Bone marrow (tissue), 2 donors: ENCODE results near the gene TMEM185A.
"Not testable (repeated sequence)": the region's sequence is repeated elsewhere in the genome, so short reads cannot be mapped to it uniquely, and the experiment has no call there.

Experiments used
- DNase-seq, 2 donors: peaks; one replicate each; lab custom pipeline; 2025; lab: John Stamatoyannopoulos, UW

TMEM185A gene

DNA sequence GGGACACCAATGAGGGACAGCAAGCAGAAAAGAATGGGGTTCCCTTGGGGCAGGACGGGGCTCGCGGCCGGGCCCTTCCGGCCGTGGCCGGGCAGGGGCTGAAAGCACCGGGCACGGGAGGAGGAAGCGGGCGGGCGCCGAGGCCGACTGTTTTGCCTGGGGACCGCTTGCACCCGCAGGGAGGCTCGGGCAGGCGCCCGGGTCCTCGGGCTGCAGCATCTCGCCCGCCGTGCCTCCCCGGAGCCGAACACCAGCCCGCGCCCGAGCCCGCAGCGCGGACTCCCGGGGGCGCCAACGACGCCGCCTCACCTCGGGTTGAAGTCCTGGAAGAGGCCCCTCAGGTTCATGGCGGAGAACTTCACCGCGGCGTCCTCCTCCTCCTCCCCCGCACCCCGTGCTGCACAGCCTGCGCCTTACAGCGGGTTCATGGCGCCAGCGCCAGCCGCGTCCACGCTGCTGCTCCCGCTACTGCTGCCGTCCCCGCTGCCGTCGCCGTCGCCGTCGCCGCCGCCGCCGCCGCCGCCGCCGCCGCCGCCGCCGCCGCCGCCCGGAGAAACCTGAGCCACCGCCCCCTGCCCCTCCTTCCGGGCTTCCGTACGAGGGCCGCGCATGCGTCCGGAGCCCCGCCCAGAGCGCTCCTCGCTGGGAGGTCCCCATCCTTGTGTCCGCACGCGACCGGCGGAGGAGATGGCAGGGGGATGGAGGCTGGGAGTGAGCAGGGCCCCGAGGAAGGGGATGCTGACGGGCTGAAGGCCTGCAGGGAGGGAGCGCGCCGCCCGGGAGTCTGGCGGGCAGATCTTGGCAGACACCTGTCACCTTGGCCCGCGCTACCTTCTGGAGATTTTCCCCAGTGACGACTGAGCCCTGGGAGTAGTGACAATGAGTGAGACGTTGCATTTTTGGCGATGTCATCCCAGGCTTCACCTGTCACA lies at the start of gene TMEM185A:
Gene TMEM185A (minus strand): TSS at position 559 of the 932 bp plus-strand sequence. CDS start 212 bp downstream, at position 347.
- DNase-seq = peak in 1 of 2 donors; percentile 6

DNA sequence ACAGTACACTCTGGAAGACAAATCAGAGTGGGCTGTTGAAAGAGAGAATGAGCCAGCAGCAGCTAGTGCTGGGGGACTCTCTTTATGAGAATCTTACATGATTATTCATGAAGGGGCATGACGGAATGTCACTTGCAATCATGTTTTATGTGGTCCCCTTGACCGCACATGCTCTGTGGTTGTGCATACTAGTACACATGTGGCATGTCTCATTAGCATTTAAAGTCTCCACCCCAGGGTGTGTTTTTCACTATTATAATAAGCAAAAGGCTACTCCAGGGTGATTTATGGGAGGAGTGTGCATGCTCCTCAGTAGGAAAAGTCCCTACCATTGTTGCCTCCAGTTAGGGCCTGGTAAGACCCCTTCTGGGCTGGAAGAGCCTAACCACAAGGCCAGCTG lies 49.6 kb upstream of the TMEM185A start:
- DNase-seq = no peak

DNA sequence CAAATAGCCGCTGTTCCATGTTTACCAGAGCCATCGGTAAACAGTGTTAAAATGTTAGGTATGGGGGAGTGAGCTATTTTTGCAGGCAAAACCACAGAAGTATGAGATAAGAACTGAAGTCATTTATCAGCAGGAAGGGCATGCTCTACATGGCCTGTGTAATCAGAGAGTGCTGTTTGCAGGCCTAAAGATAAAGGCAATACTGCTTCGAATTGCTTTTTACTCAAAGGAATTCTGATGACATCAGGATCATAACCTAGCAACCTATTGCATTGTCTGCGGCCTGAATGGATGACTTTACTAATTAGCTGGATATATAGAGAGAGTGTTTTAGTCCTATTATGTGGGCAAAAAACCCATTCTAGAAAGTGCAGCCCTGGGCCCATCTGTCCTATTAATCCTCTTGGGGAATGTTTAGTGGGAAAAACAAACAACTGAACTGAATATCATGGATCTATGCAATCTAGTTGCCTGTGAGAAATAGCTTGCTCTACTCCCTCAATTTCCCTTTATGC lies 47.6 kb upstream of the TMEM185A start:
- DNase-seq = not testable (repeated sequence)

DNA sequence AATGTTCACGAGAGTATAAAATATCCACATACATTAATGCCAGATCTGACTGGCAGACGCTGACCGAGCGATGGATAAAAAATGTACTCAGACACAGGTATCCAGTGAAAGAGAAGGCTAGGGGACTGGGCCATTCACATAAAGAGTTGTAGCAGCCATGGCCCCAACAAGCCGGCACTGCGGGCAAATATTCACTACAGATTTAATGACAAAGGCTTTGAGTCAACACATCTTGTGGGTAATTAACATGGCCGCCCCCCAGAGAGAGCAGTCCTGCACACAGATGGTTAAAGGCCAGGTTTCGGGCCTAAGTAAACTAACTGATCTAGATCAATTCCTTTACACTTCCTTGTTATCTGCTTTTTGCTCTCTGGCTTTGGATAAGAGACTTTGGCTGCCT lies 44.0 kb upstream of the TMEM185A start:
- DNase-seq = not testable (repeated sequence)

GRCh38 chrX:149675088-149675487 lies 43.5 kb upstream of the TMEM185A start:
- not testable (repeated sequence) for DNase-seq

- DNase-seq = not testable (repeated sequence)
These were observed 29.0 kb upstream of the TMEM185A start for GRCh38 chrX:149660613-149661012.

DNA sequence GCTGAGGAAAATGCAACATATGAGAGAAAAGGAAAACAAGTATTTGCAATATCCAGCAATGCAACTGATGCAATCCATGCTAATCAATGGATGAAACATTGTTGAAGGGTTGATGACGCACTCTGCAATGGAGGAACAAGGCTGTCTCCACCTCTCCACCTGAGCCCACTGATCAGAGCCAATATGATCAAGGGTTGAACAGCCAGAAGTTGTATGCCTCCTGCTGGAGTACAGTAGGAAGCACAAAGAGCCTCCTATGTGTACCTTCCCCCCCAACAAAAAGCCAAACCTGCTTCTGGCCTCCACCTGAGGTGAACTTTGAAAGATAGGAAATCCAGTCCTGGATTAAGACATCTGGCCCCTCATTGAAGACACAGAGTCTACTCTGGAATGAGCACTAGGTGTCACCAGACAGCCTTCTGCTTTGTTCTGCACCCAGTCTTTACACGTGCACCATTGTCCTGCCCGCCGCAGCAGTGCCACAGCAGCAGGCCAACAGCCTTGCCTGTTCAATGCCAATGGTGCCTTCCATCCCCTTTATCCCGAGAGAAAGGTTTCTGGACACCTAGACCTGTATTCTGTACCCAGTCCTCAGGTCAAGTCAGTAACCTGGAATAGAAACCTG lies 24.8 kb upstream of the TMEM185A start:
- DNase-seq = not testable (repeated sequence)

DNA sequence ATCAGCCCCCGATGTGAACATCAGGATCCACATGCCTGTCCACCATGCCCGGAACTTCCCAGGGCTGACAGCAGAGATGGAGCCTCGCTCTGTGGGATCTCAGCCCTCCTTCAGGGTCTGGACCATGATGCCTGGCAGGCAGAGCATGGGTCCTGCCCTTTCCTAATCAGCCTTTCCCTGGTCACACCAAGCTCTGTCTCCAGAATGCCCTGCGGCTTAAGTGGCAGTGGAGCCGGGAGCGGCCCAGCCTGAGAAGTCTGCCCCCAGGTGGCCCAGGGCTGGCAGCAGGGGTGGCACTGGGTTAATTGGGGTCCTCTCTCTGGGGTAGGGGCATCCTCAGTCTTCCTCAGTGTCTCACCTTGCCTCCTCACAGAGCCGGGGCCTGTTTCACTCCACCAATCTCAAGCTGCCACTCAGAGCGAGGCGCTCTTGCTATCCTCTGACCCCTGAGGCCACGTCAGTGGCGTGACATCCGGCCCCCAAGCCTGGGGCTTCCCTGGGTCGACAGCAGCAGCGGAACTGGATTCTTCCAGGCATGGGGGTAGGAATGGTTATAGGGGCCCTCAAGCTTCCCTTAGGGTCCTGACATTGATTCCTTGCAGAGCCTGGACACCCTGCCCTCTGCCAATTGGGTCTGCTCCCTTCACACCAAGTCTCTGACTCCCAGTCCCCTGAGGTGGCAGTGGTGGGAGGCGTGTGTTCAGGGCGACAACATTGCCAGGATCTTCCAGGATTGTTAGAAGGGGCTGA lies 20.8 kb upstream of the TMEM185A start:
- no peak for DNase-seq

- DNase-seq = no peak
These were observed 18.6 kb upstream of the TMEM185A start for GRCh38 chrX:149650162-149650561.

- DNase-seq = no peak
These were observed 17.3 kb upstream of the TMEM185A start for GRCh38 chrX:149648932-149649331.

DNA sequence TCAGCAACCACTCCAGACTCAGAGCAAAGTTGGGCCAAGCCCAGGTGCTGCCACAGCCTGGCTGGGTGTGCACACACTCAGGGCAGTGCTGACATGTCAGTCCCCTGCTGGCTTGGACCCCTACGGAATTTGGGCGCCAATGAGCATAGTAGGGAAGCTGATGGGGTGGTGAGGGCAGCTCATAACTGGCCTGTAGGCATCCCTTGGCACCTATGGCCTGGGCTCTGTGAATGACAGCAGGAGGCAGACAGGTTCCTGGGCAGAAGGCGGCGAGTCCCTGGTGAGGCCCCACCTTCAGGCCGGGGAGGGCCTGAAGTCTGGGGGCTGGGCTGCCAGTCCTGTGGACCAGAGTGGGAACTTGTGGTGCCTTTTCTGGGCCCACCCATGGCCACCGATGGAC lies 15.9 kb upstream of the TMEM185A start:
- no peak for DNase-seq

- no peak for DNase-seq
These were observed 11.9 kb upstream of the TMEM185A start for GRCh38 chrX:149643496-149643895.

GRCh38 chrX:149641835-149642234 lies 10.2 kb upstream of the TMEM185A start:
- no peak for DNase-seq

GRCh38 chrX:149641432-149641831 lies 9.8 kb upstream of the TMEM185A start:
- no peak for DNase-seq

GRCh38 chrX:149639568-149639967 lies 8.0 kb upstream of the TMEM185A start:
- no peak for DNase-seq

DNA sequence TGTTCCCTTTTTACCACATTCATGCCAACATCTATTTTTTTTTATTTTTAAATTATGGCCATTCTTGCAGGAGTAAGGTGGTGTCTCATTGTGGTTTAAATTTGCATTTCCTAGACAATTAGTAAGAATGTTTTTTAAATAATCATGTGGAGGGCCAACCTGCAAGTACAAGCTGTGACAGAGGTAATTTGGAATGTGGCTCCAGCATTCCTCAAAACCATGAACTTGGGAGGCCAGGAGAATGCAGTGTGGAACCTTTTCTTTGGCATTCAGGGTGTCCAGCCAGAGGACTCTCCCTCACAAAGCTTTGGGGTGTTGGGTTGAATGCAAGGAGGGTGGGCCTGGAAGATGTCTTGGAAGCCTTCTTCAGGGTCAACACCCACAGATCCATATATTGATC lies 7.3 kb upstream of the TMEM185A start:
- no peak for DNase-seq

DNA sequence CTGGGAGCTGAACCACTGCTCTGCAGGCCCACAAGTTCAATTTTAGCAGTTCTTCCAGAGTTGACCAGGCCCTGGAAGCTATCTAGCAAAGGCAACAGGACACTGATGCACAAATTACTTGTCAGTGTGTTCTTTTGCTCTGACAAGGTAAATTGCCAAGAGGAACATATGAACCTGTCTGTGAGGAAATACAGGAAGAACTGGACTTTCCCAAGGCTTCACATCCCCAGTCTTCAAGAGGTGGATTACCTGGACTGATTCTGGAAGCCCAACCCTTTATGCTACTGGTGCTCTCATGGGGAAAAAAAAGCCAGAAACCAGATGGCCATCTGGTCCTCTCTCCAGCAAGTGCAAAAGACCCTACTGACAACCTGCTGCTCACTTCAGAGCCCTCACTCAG lies 1.9 kb upstream of the TMEM185A start:
- DNase-seq = no peak

DNA sequence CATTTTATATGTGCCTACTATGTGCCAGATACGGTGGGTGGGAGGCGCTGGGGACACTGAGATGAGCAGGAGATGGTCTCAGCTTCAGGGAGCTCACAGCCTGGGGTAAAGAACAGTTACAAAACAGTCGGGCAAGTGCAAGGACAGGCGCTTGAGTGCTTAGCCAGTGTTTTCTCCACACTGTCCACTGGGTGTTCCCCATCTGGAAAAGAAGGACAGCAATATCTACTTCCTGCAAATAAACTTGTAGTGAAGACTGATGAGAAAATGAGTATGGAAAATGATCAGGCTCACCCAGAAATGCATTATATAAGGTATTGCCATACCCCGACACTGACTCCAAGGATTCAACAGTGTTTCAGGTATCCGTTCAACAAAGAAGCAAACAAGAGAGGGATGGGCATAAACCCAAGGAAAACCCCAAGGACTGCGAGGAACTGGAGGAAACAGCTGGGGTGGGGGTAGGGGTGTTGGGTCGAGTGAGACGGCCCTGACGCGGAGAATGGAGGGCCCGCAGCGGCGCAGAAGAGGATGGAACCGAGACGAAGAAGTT lies 835 bp downstream of the TMEM185A start:
- no peak for DNase-seq

- no peak for DNase-seq
These were observed 1.7 kb downstream of the TMEM185A start for GRCh38 chrX:149629730-149630387.

GRCh38 chrX:149628768-149629167 lies 2.8 kb downstream of the TMEM185A start:
- DNase-seq = no peak

- DNase-seq = no peak
These were observed 3.3 kb downstream of the TMEM185A start for GRCh38 chrX:149628280-149628679.
